ENCODE measurements around the gene RHOXF1.
"Not testable (repeated sequence)": the region's sequence is repeated elsewhere in the genome, so short reads cannot be mapped to it uniquely, and the experiment has no call there.

Gene RHOXF1

DNA sequence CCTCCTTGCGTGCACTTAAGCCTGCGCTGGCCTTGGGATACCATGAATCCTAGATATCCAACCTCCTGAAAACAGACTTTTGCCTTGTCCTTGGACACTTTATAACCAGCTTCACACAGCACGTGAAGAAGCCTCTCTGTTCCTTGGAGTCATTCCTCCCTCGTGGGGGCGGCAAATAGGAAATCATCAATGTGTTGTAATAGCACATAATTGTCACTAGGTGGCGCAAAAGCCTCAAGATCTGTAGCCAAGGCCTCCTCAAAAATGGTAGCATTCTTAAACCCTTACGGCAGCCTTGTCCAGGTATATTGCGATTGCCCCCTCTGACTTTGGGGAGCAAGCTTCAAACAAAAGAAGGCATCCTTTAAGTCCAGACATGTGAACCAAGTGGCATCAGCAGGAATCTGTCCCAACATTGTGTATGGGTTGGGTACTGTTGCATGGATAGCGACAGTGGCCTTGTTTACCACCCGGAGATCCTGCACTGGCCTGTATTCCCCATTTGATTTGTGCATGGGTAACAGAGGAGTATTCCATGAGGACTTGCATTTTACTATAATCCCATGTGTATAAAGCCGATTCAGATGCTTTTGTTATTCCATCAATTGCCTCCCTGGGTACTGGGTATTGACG lies 30.0 kb downstream of the RHOXF1 start:
- not testable (repeated sequence) for DNase-seq

GRCh38 chrX:120077590-120077989 lies 38.1 kb downstream of the RHOXF1 start, which contains the start of gene RHOXF2B:
RHOXF2B (minus strand) TSS chrX:120077690; CDS start chrX:120077552, 138 bp downstream.
- DNase-seq, result not testable (repeated sequence)

DNA sequence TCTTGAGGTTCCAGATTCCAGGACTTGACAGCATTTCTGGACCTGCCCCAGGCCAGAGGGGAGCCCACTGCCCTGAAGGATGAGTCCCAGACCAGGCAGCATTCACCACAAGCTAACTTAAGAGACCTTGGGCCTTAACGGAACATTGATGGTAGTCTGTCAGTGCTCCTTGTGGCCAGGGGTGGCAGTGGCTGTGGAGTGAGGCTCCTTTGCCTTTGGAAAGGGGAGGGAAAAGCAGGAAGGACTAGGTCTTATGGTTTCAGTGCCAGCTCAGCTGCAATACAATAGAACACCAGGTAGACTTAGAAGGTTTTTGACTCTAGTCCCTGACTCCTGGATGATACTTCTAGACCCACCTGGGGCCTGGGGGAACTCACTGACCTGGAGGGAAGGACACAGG lies 49.5 kb downstream of the RHOXF1 start:
- DNase-seq, result not testable (repeated sequence)

Measured in suppressor macrophage treated with lipopolysaccharide for 4 hours (primary cell).